GM23338 (cell line): ENCODE data around the gene TTC27. TPM values are rescaled to one million over a fixed set of nuclear protein-coding genes. Genes with fewer than 3 reads are reported as not detected.

Experiments used
- ATAC-seq: fragments of 200-7000 bp; cut with Tn5 transposase; 3 replicates; pipeline ENCODE4 v1.9.1; 2020
- DNase-seq: peaks from one replicate; pipeline ENCODE4 v3.0.0-alpha.2; 2015; ENCODE audit warnings: low spot score
- H2AFZ ChIP-seq: fragments of 200-600 bp; sonication (generic); 2 replicates; pipeline ENCODE4 v1.8.0; 2016; ENCODE audit warnings: antibody characterized with exemption, mild to moderate bottlenecking, moderate library complexity
- H3F3A ChIP-seq: fragments of 200-600 bp; sonication (generic); replicated peaks from 2 replicates; pipeline ENCODE4 v1.8.0; 2017; ENCODE audit warnings: antibody characterized with exemption, mixed run types, low read depth
- H3K27ac ChIP-seq: fragments of 200-600 bp; sonication (generic); 2 replicates; pipeline ENCODE4 v1.6.1; 2016; ENCODE audit warnings: low read depth
- H3K27me3 ChIP-seq: fragments of 200-600 bp; sonication (generic); 2 replicates; pipeline ENCODE4 v1.8.0; 2016; ENCODE audit warnings: mild to moderate bottlenecking, mixed run types, moderate library complexity; ENCODE audit not compliant: insufficient read depth
- H3K36me3 ChIP-seq: fragments of 200-600 bp; sonication (generic); 2 replicates; pipeline ENCODE4 v1.8.0; 2016; ENCODE audit warnings: mild to moderate bottlenecking; ENCODE audit not compliant: insufficient read depth
- H3K4me1 ChIP-seq: fragments of 200-600 bp; sonication (generic); 2 replicates; pipeline ENCODE4 v1.8.0; 2016; ENCODE audit warnings: mild to moderate bottlenecking, moderate library complexity; ENCODE audit not compliant: insufficient read depth
- H3K4me2 ChIP-seq: fragments of 200-600 bp; sonication (generic); 2 replicates; pipeline ENCODE4 v1.7.1; 2017; ENCODE audit warnings: mixed run types
- H3K4me3 ChIP-seq: fragments of 200-600 bp; sonication (generic); 2 replicates; pipeline ENCODE4 v1.6.1; 2016; ENCODE audit warnings: mixed run types
- H3K79me2 ChIP-seq: fragments of 200-600 bp; sonication (generic); replicated peaks from 2 replicates; pipeline ENCODE4 v1.8.0; 2017; ENCODE audit warnings: mild to moderate bottlenecking; ENCODE audit not compliant: insufficient read depth
- H3K9me2 ChIP-seq: fragments of 200-600 bp; sonication (generic); 2 replicates; pipeline ENCODE4 v1.8.0; 2017; ENCODE audit not compliant: insufficient read depth
- H4K20me1 ChIP-seq: fragments of 200-600 bp; sonication (generic); replicated peaks from 2 replicates; pipeline ENCODE4 v1.8.0; 2017; ENCODE audit warnings: mild to moderate bottlenecking; ENCODE audit not compliant: insufficient read depth
- H3K27ac Mint-ChIP-seq: 2 replicates; pipeline ENCODE4 v1.8.0; 2020; ENCODE audit warnings: inconsistent platforms, mild to moderate bottlenecking, moderate library complexity, mixed read lengths
- H3K27me3 Mint-ChIP-seq: 3 replicates; pipeline ENCODE4 v1.8.0; 2022; ENCODE audit warnings: low read depth, mild to moderate bottlenecking, moderate library complexity, mixed read lengths, inconsistent platforms; ENCODE audit not compliant: insufficient read depth, poor library complexity
- H3K36me3 Mint-ChIP-seq: 3 replicates; pipeline ENCODE4 v1.8.0; 2021; ENCODE audit warnings: low read depth, mild to moderate bottlenecking, inconsistent platforms, moderate library complexity, mixed read lengths
- H3K4me1 Mint-ChIP-seq: 3 replicates; pipeline ENCODE4 v1.8.0; 2020; ENCODE audit warnings: mild to moderate bottlenecking, inconsistent platforms, mixed read lengths
- H3K4me3 Mint-ChIP-seq: 3 replicates; pipeline ENCODE4 v1.8.0; 2021; ENCODE audit warnings: moderate library complexity, mild to moderate bottlenecking, inconsistent platforms, mixed read lengths
- H3K9me3 Mint-ChIP-seq: 3 replicates; pipeline ENCODE4 v1.8.0; 2020; ENCODE audit warnings: moderate library complexity, mild to moderate bottlenecking, inconsistent platforms, mixed read lengths
- EZH2 ChIP-seq: fragments of 200-600 bp; sonication (generic); IDR thresholded peaks from one replicate; pipeline ENCODE4 v1.8.0; 2017; ENCODE audit warnings: antibody characterized with exemption, mild to moderate bottlenecking, low read depth; ENCODE audit not compliant: unreplicated experiment
- EZH2phosphoT487 ChIP-seq: fragments of 200-600 bp; sonication (generic); IDR thresholded peaks from one replicate; pipeline ENCODE4 v1.8.1; 2018; ENCODE audit warnings: antibody characterized with exemption; ENCODE audit not compliant: unreplicated experiment
- JUNB ChIP-seq: IDR thresholded peaks from one replicate; pipeline ENCODE4 v1.6.1; 2016; ENCODE audit warnings: antibody characterized with exemption; ENCODE audit not compliant: unreplicated experiment
- NANOG ChIP-seq: IDR thresholded peaks from 2 replicates; pipeline ENCODE4 v1.6.1; 2016; ENCODE audit warnings: antibody characterized with exemption, borderline replicate concordance
- POLR2AphosphoS5 ChIP-seq: IDR thresholded peaks from 2 replicates; pipeline ENCODE4 v1.6.1; 2016; ENCODE audit warnings: antibody characterized with exemption, low read depth
- STAT1 ChIP-seq: IDR thresholded peaks from one replicate; pipeline ENCODE4 v1.6.1; 2016; ENCODE audit warnings: antibody characterized with exemption; ENCODE audit not compliant: unreplicated experiment
- ZNF114 ChIP-seq: fragments of 250-450 bp; sonication (Bioruptor Pico); IDR thresholded peaks from 2 replicates; pipeline ENCODE4 v1.5.0; 2020; ENCODE audit warnings: mild to moderate bottlenecking, moderate library complexity
- ZNF331 ChIP-seq: fragments of 250-450 bp; sonication (Bioruptor Pico); IDR thresholded peaks from 2 replicates; pipeline ENCODE4 v1.5.0; 2020; ENCODE audit warnings: low read depth, mild to moderate bottlenecking, moderate library complexity
- polyA plus RNA-seq: library from polyadenylated mRNA; unstranded; fragments of >200 nt; fragmentation: Nextera tagmentation; extraction: Ambion mirVana; gene quantifications from 2 replicates; pipeline ENCODE4 v1.2.1, GENCODE V29; 2016
- total RNA-seq: library from RNA; depleted of rRNA; stranded (reverse); fragments of >200 nt; shearing (Covaris generic); gene quantifications from 2 replicates; pipeline ENCODE4 v1.2.3, GENCODE V29; 2014
- TF ChIP-seq, protein P1 (sequence below): fragments of 250-450 bp; sonication (Bioruptor Pico); IDR thresholded peaks from 2 replicates; pipeline ENCODE4 v1.5.0; 2020; ENCODE audit warnings: mild to moderate bottlenecking, moderate library complexity
- TF ChIP-seq, protein P2 (sequence below), 2 experiments: fragments of 200-600 bp in 1 of 2; sonication (generic) in 1 of 2; conservative IDR thresholded peaks; 2 replicates each; pipeline versions ENCODE4 v1.5.1 to v1.6.1; 2016 to 2017; ENCODE audit warnings: antibody characterized with exemption in 2 of 2, low read depth in 2 of 2, mild to moderate bottlenecking in 2 of 2, moderate library complexity in 1 of 2
- TF ChIP-seq, protein P3 (sequence below): IDR thresholded peaks from 2 replicates; pipeline ENCODE4 v1.6.1; 2016; ENCODE audit warnings: antibody characterized with exemption
- TF ChIP-seq, protein P4 (sequence below): IDR thresholded peaks from one replicate; pipeline ENCODE4 v1.6.1; 2018; ENCODE audit warnings: antibody characterized with exemption; ENCODE audit not compliant: unreplicated experiment

The TTC27 gene
- total and polyA plus RNA-seq, 2 experiments from 2014 or later = 11.8 to 41.3 TPM

DNA sequence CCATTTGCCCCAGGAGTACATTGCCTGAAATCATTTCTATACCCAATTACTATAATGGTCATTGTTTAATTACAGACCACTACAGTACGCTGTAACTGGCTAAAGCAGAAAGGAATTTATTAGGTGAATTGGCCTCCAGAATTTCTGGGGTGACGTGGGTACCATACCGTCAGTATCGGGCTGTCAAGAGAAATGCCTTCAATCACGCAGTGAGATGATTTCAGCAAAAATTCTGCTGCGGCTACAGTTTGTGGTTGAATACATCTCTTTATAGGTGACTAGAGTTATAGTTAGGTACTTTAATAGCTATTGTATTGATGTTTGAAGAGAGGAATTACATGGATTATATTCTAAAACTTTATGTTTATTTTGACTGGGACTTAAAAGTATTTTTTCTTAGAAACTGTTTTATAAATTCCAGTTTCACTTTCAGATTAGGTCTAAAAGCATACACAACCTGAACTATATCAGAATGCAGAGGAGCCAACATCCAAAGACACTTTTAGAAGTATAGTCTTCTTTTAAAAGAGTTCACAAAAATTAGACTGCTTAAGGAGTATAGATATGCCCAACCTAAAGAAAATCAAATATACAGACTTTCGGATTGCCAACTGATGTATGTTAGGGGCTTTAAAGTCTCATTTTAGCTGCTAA, 128.4 kb downstream of the TTC27 start (continued):
- TF ChIP-seq, protein P1, sequence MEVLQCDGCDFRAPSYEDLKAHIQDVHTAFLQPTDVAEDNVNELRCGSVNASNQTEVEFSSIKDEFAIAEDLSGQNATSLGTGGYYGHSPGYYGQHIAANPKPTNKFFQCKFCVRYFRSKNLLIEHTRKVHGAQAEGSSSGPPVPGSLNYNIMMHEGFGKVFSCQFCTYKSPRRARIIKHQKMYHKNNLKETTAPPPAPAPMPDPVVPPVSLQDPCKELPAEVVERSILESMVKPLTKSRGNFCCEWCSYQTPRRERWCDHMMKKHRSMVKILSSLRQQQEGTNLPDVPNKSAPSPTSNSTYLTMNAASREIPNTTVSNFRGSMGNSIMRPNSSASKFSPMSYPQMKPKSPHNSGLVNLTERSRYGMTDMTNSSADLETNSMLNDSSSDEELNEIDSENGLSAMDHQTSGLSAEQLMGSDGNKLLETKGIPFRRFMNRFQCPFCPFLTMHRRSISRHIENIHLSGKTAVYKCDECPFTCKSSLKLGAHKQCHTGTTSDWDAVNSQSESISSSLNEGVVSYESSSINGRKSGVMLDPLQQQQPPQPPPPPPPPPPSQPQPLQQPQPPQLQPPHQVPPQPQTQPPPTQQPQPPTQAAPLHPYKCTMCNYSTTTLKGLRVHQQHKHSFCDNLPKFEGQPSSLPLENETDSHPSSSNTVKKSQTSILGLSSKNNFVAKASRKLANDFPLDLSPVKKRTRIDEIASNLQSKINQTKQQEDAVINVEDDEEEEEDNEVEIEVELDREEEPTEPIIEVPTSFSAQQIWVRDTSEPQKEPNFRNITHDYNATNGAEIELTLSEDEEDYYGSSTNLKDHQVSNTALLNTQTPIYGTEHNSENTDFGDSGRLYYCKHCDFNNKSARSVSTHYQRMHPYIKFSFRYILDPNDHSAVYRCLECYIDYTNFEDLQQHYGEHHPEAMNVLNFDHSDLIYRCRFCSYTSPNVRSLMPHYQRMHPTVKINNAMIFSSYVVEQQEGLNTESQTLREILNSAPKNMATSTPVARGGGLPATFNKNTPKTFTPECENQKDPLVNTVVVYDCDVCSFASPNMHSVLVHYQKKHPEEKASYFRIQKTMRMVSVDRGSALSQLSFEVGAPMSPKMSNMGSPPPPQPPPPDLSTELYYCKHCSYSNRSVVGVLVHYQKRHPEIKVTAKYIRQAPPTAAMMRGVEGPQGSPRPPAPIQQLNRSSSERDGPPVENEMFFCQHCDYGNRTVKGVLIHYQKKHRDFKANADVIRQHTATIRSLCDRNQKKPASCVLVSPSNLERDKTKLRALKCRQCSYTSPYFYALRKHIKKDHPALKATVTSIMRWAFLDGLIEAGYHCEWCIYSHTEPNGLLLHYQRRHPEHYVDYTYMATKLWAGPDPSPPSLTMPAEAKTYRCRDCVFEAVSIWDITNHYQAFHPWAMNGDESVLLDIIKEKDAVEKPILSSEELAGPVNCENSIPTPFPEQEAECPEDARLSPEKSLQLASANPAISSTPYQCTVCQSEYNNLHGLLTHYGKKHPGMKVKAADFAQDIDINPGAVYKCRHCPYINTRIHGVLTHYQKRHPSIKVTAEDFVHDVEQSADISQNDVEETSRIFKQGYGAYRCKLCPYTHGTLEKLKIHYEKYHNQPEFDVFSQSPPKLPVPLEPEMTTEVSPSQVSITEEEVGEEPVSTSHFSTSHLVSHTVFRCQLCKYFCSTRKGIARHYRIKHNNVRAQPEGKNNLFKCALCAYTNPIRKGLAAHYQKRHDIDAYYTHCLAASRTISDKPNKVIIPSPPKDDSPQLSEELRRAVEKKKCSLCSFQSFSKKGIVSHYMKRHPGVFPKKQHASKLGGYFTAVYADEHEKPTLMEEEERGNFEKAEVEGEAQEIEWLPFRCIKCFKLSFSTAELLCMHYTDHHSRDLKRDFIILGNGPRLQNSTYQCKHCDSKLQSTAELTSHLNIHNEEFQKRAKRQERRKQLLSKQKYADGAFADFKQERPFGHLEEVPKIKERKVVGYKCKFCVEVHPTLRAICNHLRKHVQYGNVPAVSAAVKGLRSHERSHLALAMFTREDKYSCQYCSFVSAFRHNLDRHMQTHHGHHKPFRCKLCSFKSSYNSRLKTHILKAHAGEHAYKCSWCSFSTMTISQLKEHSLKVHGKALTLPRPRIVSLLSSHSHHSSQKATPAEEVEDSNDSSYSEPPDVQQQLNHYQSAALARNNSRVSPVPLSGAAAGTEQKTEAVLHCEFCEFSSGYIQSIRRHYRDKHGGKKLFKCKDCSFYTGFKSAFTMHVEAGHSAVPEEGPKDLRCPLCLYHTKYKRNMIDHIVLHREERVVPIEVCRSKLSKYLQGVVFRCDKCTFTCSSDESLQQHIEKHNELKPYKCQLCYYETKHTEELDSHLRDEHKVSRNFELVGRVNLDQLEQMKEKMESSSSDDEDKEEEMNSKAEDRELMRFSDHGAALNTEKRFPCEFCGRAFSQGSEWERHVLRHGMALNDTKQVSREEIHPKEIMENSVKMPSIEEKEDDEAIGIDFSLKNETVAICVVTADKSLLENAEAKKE (CRISPR knock-in tag) = no peak
- TF ChIP-seq JUNB = no peak
- TF ChIP-seq EZH2phosphoT487 = no peak

DNA sequence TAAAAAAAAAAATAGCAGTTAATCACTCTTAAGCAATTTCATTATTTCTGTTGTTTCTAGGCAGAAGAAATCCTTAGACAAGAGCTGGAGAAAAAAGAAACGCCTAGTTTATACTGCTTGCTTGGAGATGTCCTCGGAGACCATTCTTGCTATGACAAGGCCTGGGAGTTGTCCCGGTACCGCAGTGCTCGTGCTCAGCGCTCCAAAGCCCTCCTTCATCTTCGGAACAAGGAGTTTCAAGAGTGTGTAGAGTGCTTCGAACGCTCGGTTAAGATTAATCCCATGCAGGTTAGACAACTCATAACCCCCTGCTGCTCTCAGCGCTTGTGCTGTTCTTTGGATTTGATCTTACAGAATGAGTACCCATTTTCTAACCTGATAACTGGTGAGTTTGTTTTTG, 130.4 kb downstream of the TTC27 start:
- peaks cover 14% of the 10 kb centered on the region for H3K36me3 Mint-ChIP-seq
- ATAC-seq (no peak), DNase-seq (no peak)
- Histone ChIP-seq H3K4me2 (no peak overlapping the region), H3K4me1 (no peaks in the 10 kb centered on the region), H3K27me3 (no peaks in the 10 kb centered on the region), H3F3A (no peaks in the 10 kb centered on the region), H4K20me1 (no peaks in the 10 kb centered on the region), H3K36me3 (0 out of 2 replicates have a peak, but pooled peaks cover 4% of the 10 kb centered on the region), H3K4me3 (no peak overlapping the region), H3K27ac (no peak overlapping the region), H3K9me2 (no peaks in the 10 kb centered on the region), H2AFZ (no peak overlapping the region), H3K79me2 (no peaks in the 10 kb centered on the region)
- peaks cover 6% of the 10 kb centered on the region for H3K27me3 Mint-ChIP-seq
- H3K27ac Mint-ChIP-seq = no peak overlapping the region
- H3K4me1 Mint-ChIP-seq = peaks cover 8% of the 10 kb centered on the region; the same call in 1 of the 3 replicates
- H3K9me3 Mint-ChIP-seq = peaks cover 13% of the 10 kb centered on the region; the same call in 2 of the 3 replicates
- no peak overlapping the region for H3K4me3 Mint-ChIP-seq
- TF ChIP-seq, protein P2, sequence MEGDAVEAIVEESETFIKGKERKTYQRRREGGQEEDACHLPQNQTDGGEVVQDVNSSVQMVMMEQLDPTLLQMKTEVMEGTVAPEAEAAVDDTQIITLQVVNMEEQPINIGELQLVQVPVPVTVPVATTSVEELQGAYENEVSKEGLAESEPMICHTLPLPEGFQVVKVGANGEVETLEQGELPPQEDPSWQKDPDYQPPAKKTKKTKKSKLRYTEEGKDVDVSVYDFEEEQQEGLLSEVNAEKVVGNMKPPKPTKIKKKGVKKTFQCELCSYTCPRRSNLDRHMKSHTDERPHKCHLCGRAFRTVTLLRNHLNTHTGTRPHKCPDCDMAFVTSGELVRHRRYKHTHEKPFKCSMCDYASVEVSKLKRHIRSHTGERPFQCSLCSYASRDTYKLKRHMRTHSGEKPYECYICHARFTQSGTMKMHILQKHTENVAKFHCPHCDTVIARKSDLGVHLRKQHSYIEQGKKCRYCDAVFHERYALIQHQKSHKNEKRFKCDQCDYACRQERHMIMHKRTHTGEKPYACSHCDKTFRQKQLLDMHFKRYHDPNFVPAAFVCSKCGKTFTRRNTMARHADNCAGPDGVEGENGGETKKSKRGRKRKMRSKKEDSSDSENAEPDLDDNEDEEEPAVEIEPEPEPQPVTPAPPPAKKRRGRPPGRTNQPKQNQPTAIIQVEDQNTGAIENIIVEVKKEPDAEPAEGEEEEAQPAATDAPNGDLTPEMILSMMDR (conservative IDR thresholded peaks at IDR 0.05; ENCODE audit: low read depth in 2 of 2) = no peak
- no peak for TF ChIP-seq EZH2phosphoT487
- no peak for TF ChIP-seq ZNF114 (CRISPR knock-in tag)
- TF ChIP-seq POLR2AphosphoS5 = no peak
- TF ChIP-seq, protein P3, sequence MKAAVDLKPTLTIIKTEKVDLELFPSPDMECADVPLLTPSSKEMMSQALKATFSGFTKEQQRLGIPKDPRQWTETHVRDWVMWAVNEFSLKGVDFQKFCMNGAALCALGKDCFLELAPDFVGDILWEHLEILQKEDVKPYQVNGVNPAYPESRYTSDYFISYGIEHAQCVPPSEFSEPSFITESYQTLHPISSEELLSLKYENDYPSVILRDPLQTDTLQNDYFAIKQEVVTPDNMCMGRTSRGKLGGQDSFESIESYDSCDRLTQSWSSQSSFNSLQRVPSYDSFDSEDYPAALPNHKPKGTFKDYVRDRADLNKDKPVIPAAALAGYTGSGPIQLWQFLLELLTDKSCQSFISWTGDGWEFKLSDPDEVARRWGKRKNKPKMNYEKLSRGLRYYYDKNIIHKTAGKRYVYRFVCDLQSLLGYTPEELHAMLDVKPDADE = no peak
- TF ChIP-seq ZNF331 (CRISPR knock-in tag) = no peak
- no peak for TF ChIP-seq STAT1
- TF ChIP-seq JUNB = no peak
- TF ChIP-seq, protein P4, sequence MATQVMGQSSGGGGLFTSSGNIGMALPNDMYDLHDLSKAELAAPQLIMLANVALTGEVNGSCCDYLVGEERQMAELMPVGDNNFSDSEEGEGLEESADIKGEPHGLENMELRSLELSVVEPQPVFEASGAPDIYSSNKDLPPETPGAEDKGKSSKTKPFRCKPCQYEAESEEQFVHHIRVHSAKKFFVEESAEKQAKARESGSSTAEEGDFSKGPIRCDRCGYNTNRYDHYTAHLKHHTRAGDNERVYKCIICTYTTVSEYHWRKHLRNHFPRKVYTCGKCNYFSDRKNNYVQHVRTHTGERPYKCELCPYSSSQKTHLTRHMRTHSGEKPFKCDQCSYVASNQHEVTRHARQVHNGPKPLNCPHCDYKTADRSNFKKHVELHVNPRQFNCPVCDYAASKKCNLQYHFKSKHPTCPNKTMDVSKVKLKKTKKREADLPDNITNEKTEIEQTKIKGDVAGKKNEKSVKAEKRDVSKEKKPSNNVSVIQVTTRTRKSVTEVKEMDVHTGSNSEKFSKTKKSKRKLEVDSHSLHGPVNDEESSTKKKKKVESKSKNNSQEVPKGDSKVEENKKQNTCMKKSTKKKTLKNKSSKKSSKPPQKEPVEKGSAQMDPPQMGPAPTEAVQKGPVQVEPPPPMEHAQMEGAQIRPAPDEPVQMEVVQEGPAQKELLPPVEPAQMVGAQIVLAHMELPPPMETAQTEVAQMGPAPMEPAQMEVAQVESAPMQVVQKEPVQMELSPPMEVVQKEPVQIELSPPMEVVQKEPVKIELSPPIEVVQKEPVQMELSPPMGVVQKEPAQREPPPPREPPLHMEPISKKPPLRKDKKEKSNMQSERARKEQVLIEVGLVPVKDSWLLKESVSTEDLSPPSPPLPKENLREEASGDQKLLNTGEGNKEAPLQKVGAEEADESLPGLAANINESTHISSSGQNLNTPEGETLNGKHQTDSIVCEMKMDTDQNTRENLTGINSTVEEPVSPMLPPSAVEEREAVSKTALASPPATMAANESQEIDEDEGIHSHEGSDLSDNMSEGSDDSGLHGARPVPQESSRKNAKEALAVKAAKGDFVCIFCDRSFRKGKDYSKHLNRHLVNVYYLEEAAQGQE = no peak
- TF ChIP-seq NANOG = no peak
- no peak for TF ChIP-seq EZH2
